HCEC 1CT (cell line): Measurements from ENCODE around the gene CHST14.

Experiments
- DNase-seq: peaks from one replicate; pipeline ENCODE4 v3.0.0-alpha.2; 2017

The CHST14 gene

GRCh38 chr15:40464595-40465185 lies 6.1 kb upstream of the CHST14 start:
- DNase-seq, result no peak

- DNase-seq, result no peak
These were observed 4.8 kb upstream of the CHST14 start for GRCh38 chr15:40465939-40466338.

GRCh38 chr15:40466426-40467260 lies 4.1 kb upstream of the CHST14 start:
- DNase-seq, result no peak

GRCh38 chr15:40467261-40467615 lies 3.5 kb upstream of the CHST14 start:
- no peak for DNase-seq

GRCh38 chr15:40468898-40469331 lies 1.9 kb upstream of the CHST14 start:
- DNase-seq, result no peak

GRCh38 chr15:40469776-40470390 lies 901 bp upstream of the CHST14 start:
- no peak for DNase-seq

- no peak for DNase-seq
These were observed 472 bp downstream of the CHST14 start for GRCh38 chr15:40471105-40471807.

GRCh38 chr15:40471808-40472150 lies 995 bp downstream of the CHST14 start:
- no peak for DNase-seq

- DNase-seq, result no peak
These were observed 1.5 kb downstream of the CHST14 start for GRCh38 chr15:40472171-40472727.

GRCh38 chr15:40474581-40474980 lies 3.8 kb downstream of the CHST14 start:
- no peak for DNase-seq

GRCh38 chr15:40477642-40478327 lies 7.0 kb downstream of the CHST14 start:
- no peak for DNase-seq

- no peak for DNase-seq
These were observed 8.2 kb downstream of the CHST14 start for GRCh38 chr15:40479024-40479423.

- peak; percentile 9 for DNase-seq
These were observed 10.7 kb downstream of the CHST14 start for GRCh38 chr15:40481341-40482074.

GRCh38 chr15:40483919-40484318 lies 13.1 kb downstream of the CHST14 start:
- no peak for DNase-seq

GRCh38 chr15:40486066-40486770 lies 15.4 kb downstream of the CHST14 start:
- DNase-seq, result no peak

- DNase-seq, result no peak
These were observed 17.3 kb downstream of the CHST14 start for GRCh38 chr15:40487816-40488682.

- DNase-seq, result no peak
These were observed 18.7 kb downstream of the CHST14 start for GRCh38 chr15:40489274-40490175.

GRCh38 chr15:40493089-40493840 lies 22.5 kb downstream of the CHST14 start:
- peak; percentile 26 for DNase-seq
